Spleen (tissue), 7 donors: ENCODE data around the gene RNLS.

Source experiments
- CTCF ChIP-seq, 11 experiments: fragments of 200-600 bp in 7 of 11; fragments of 450-650 bp in 4 of 11; sonication (generic) in 4 of 11; IDR thresholded peaks in 8 of 11; conservative IDR thresholded peaks in 3 of 11; 1 replicate in 7 of 11; 2 replicates in 4 of 11; pipeline versions ENCODE4 v1.4.0 to v1.8.0; 2016 to 2021; ENCODE audit warnings: antibody characterized with exemption in 11 of 11, inconsistent platforms in 4 of 11, mild to moderate bottlenecking in 1 of 11
- POLR2A ChIP-seq, 3 donors: fragments of 450-650 bp; IDR thresholded peaks; one replicate each; pipeline ENCODE4 v1.5.1; 2017; ENCODE audit warnings: antibody characterized with exemption in 3 of 3, mild to moderate bottlenecking in 1 of 3
- donor health status: DM: no; HTN: no; CAD: no; lungs with moderate emphysema.
- donor health status: DM: no; HTN: no; CAD: no.
- donor health status: DM: no; HTN: no; CAD: no.

GRCh38 chr10:88228130-88228529, 355.0 kb downstream of the RNLS start:
- TF ChIP-seq CTCF (IDR thresholded peaks at IDR 0.05 in 8 of 11, conservative IDR thresholded peaks at IDR 0.05 in 3 of 11) (no peak), POLR2A (IDR thresholded peaks at IDR 0.05) (no peak)
